IPS-11a (cell line): Measurements from ENCODE around the gene CPNE6.

Experiments
- H3K4me3 ChIP-seq: one replicate; pipeline ENCODE4 v1.5.1; 2013; ENCODE audit warnings: low read depth, low read length, control low read depth

CPNE6 gene

GRCh38 chr14:24126939-24127338 lies 55.6 kb downstream of the CPNE6 start:
- H3K4me3 ChIP-seq = no peak overlapping the region

GRCh38 chr14:24127673-24128072 lies 56.3 kb downstream of the CPNE6 start:
- no peak overlapping the region for H3K4me3 ChIP-seq
